Gastroesophageal sphincter (tissue), 4 donors: ENCODE results near the gene TAX1BP1. TPM values are rescaled to one million over a fixed set of nuclear protein-coding genes. Genes with fewer than 3 reads are reported as not detected.

ENCODE experiments used
- ATAC-seq: fragments of 150-250 bp; one replicate; pipeline ENCODE4 v1.9.1; 2016; ENCODE audit warnings: mild to moderate bottlenecking, moderate library complexity
- H3K27ac ChIP-seq, 4 donors: fragments of 200-600 bp; sonication (generic) in 3 of 4; 1 replicate in 3 of 4; 2 replicates in 1 of 4; pipeline ENCODE4 v1.5.1; 2016 to 2019
- H3K27me3 ChIP-seq: fragments of 200-600 bp; sonication (generic); one replicate; pipeline ENCODE4 v1.5.1; 2019
- H3K36me3 ChIP-seq, 2 donors: fragments of 200-600 bp; sonication (generic); one replicate each; pipeline ENCODE4 v1.5.1; 2019; ENCODE audit warnings: control low read depth in 1 of 2
- H3K4me1 ChIP-seq, 3 donors: fragments of 200-600 bp; sonication (generic); 1 replicate in 2 of 3; 2 replicates in 1 of 3; pipeline ENCODE4 v1.5.1; 2016 to 2019; ENCODE audit warnings: control low read depth in 2 of 3
- H3K4me3 ChIP-seq, 2 donors: fragments of 200-600 bp; sonication (generic); one replicate each; pipeline ENCODE4 v1.5.1; 2019; ENCODE audit warnings: mild to moderate bottlenecking in 1 of 2, moderate library complexity in 1 of 2
- H3K9me3 ChIP-seq, 3 donors: fragments of 200-600 bp; sonication (generic); one replicate each; pipeline ENCODE4 v1.5.1; 2017 to 2019; ENCODE audit warnings: control low read depth in 2 of 3
- CTCF ChIP-seq, 4 experiments: fragments of 200-600 bp in 2 of 4; fragments of 450-650 bp in 2 of 4; sonication (generic) in 1 of 4; IDR thresholded peaks; one replicate each; pipeline ENCODE4 v1.5.1; 2017 to 2019; ENCODE audit warnings: antibody characterized with exemption in 4 of 4, mild to moderate bottlenecking in 2 of 4, moderate library complexity in 2 of 4
- EP300 ChIP-seq: sonication (generic); formaldehyde crosslinking; IDR thresholded peaks from one replicate; pipeline ENCODE4 v1.6.1; 2017; ENCODE audit warnings: antibody characterized with exemption, mild to moderate bottlenecking
- POLR2A ChIP-seq, 2 donors: fragments of 450-650 bp; IDR thresholded peaks; one replicate each; pipeline ENCODE4 v1.6.1; 2017; ENCODE audit warnings: antibody characterized with exemption in 2 of 2, mild to moderate bottlenecking in 2 of 2, moderate library complexity in 1 of 2
- POLR2AphosphoS5 ChIP-seq: sonication (generic); formaldehyde crosslinking; IDR thresholded peaks from one replicate; pipeline ENCODE4 v1.6.1; 2017; ENCODE audit warnings: antibody characterized with exemption
- WGBS, 2 donors: methylation state at CpG; one replicate each; pipeline ENCODE4 v1.1.5; 2018; ENCODE audit warnings: low coverage in 1 of 2; 5-methylcytosine and 5-hydroxymethylcytosine counted together
- total RNA-seq, 4 donors: library from RNA; depleted of rRNA; stranded (reverse); fragments of >200 nt; gene quantifications; one replicate each; pipeline ENCODE4 v1.1.0, GENCODE V29; 2016

TAX1BP1 gene
- total RNA-seq, 4 donors from 2014 or later = 118 to 151 (median 144) TPM

DNA sequence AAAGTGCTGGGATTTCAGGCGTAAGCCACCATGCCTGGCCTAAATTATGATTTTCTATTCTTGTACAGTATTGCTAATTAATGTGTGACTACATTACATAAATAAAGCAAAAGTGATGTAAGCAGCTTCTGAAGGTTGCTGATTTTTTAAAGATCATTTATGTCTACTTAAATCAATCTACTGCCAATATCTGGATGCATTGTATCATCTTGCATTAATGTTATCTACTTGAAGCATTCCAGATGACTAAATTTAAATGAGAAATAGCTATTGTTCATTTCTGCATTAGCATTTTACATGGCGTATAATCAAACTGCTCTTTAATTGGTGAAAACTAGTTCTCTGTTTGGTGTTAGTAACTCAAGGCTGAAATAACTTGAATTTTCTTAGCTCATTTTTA, 40.2 kb upstream of the TAX1BP1 start:
- H3K27me3 ChIP-seq = peaks cover 7% of the 10 kb centered on the region
- WGBS, 2 donors = 85 to 96% methylated on average over 2 of the region's 2 CpGs
- H3K4me3 ChIP-seq = no peak overlapping the region
- no peak overlapping the region for H3K27ac ChIP-seq
- ATAC-seq = no peak
- H3K36me3 ChIP-seq = no peaks in the 10 kb centered on the region
- TF ChIP-seq POLR2AphosphoS5 (no peak), EP300 (no peak), POLR2A (IDR thresholded peaks at IDR 0.05) (no peak), CTCF (IDR thresholded peaks at IDR 0.05) (no peak)
- no peaks in the 10 kb centered on the region for H3K4me1 ChIP-seq
- H3K9me3 ChIP-seq = no peaks in the 10 kb centered on the region

- TF ChIP-seq EP300 (no peak), POLR2AphosphoS5 (no peak), POLR2A (IDR thresholded peaks at IDR 0.05) (no peak), CTCF (IDR thresholded peaks at IDR 0.05) (no peak)
- H3K4me1 ChIP-seq = no peaks in the 10 kb centered on the region
- H3K27me3 ChIP-seq = peaks cover 7% of the 10 kb centered on the region
- no peak for ATAC-seq
- 77 to 86% methylated on average over 6 of the region's 6 CpGs for WGBS, 2 donors
- H3K4me3 ChIP-seq = no peak overlapping the region
- H3K9me3 ChIP-seq = no peaks in the 10 kb centered on the region
- no peak overlapping the region for H3K27ac ChIP-seq
- H3K36me3 ChIP-seq = no peaks in the 10 kb centered on the region
These were observed 39.5 kb upstream of the TAX1BP1 start for GRCh38 chr7:27700501-27700900.

GRCh38 chr7:27703181-27703580, 36.8 kb upstream of the TAX1BP1 start:
- no peaks in the 10 kb centered on the region for H3K9me3 ChIP-seq
- no peaks in the 10 kb centered on the region for H3K36me3 ChIP-seq
- H3K4me1 ChIP-seq = no peaks in the 10 kb centered on the region
- H3K27me3 ChIP-seq = peaks cover 7% of the 10 kb centered on the region
- no peak for TF ChIP-seq POLR2A (IDR thresholded peaks at IDR 0.05)
- H3K27ac ChIP-seq = no peak overlapping the region
- no peak for ATAC-seq
- H3K4me3 ChIP-seq = no peak overlapping the region
- 100% methylated on average over 1 of the region's 1 CpG for WGBS, 2 donors

DNA sequence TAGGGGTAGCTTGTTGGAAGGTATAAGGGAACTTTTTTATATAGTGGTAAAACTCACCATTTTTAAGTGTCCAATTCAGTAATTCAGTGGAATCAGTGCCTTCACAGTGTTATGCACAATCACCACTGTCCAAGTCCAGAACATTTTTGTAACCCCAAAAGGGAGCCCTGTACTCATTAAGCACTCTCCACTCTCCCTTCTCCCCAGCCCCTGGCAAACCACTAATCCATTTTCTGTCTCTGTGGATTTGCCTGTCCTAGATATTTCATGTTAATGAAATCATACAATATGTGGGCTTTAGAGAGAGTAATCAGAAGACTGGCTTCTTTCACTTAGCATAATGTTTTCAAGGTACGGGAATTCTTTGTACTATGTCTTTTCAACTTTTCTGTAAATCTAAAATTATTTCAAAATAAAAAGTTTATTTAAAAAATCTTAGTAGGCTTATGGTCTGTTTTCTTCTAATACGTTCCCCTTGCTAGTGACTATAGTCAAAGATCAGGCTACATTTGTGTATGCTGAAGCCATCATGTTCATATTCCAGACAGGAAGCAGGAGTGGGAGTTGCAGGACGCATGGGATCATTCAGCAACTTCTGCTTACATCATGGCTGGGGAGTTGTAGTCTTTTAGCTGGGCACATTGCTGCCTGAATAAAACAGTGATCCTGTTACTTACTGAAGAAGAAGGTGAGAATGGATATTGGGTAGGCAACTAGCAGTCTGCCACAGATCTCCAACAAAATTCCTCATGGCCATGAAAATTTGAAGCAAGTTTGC, 35.4 kb upstream of the TAX1BP1 start:
- no peak for TF ChIP-seq CTCF (IDR thresholded peaks at IDR 0.05)
- TF ChIP-seq POLR2A (IDR thresholded peaks at IDR 0.05) = no peak
- no peak for TF ChIP-seq POLR2AphosphoS5
- TF ChIP-seq EP300 = no peak
- Histone ChIP-seq H3K4me3 (no peak overlapping the region), H3K27me3 (peaks cover 7% of the 10 kb centered on the region), H3K4me1 (no peaks in the 10 kb centered on the region), H3K36me3 (no peaks in the 10 kb centered on the region), H3K27ac (no peak overlapping the region), H3K9me3 (no peaks in the 10 kb centered on the region)
- 42 to 67% methylated on average over 3 of the region's 3 CpGs for WGBS, 2 donors
- no peak for ATAC-seq

GRCh38 chr7:27705200-27705594, 34.8 kb upstream of the TAX1BP1 start:
- Histone ChIP-seq H3K27me3 (peaks cover 7% of the 10 kb centered on the region), H3K4me1 (no peaks in the 10 kb centered on the region), H3K36me3 (no peaks in the 10 kb centered on the region), H3K9me3 (no peaks in the 10 kb centered on the region), H3K27ac (no peak overlapping the region), H3K4me3 (no peak overlapping the region)
- TF ChIP-seq CTCF (IDR thresholded peaks at IDR 0.05) = no peak
- no peak for TF ChIP-seq POLR2A (IDR thresholded peaks at IDR 0.05)
- no peak for TF ChIP-seq EP300
- TF ChIP-seq POLR2AphosphoS5 = no peak
- ATAC-seq = no peak
- WGBS, 2 donors = 63 to 82% methylated on average over 1 to 2 of the region's 2 CpGs
